ENCODE measurements around the gene TRABD2B.

Gene TRABD2B

DNA sequence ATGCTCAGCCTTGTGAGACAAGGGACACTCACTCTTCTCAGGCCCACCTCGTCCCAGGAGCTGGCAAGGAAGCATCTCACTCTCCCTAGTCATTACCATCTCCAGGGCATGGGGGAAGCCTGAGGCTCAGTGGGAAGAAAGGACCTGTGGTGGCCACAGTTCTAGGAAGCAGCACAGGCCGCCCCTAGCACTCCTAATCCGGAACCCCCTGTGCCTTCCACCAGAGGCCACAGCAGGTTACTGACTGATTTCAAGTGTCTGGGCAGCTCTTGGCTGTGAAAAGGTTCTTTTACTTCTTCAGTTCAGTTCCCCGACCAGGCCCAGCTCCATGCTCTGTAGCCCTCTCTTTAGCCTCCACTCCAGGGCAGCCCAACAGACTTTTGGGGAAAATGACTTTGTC, 84.4 kb downstream of the TRABD2B start:
- TF ChIP-seq, protein P1, sequence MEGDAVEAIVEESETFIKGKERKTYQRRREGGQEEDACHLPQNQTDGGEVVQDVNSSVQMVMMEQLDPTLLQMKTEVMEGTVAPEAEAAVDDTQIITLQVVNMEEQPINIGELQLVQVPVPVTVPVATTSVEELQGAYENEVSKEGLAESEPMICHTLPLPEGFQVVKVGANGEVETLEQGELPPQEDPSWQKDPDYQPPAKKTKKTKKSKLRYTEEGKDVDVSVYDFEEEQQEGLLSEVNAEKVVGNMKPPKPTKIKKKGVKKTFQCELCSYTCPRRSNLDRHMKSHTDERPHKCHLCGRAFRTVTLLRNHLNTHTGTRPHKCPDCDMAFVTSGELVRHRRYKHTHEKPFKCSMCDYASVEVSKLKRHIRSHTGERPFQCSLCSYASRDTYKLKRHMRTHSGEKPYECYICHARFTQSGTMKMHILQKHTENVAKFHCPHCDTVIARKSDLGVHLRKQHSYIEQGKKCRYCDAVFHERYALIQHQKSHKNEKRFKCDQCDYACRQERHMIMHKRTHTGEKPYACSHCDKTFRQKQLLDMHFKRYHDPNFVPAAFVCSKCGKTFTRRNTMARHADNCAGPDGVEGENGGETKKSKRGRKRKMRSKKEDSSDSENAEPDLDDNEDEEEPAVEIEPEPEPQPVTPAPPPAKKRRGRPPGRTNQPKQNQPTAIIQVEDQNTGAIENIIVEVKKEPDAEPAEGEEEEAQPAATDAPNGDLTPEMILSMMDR (conservative IDR thresholded peaks at IDR 0.05; ENCODE audit: low read depth, low read length), result no peak
- no peak overlapping the region for H3K4me3 ChIP-seq (ENCODE audit: low read length)
- DNase-seq (ENCODE audit: low read depth), result no peak

DNA sequence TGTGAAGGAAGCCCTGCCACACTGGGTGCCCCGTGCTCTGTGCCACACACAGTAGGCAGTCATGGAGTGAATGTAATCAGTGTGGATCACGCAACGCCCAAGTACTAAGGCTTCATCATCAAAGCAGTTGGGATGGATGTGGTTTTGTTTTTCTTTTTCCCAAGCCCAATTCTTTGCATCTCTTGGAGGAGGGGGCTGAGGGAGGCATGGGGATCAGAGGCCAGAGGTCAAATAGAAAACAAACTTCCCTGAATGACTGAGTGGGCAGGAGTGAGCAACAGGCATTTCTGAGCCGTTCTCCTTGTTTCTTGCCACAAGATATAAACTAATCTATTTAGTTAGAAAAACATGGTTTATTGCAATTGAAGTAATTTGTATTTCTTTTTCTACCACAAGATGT, 85.3 kb downstream of the TRABD2B start:
- TF ChIP-seq, protein P1 (conservative IDR thresholded peaks at IDR 0.05; ENCODE audit: low read depth, low read length), result no peak

DNA sequence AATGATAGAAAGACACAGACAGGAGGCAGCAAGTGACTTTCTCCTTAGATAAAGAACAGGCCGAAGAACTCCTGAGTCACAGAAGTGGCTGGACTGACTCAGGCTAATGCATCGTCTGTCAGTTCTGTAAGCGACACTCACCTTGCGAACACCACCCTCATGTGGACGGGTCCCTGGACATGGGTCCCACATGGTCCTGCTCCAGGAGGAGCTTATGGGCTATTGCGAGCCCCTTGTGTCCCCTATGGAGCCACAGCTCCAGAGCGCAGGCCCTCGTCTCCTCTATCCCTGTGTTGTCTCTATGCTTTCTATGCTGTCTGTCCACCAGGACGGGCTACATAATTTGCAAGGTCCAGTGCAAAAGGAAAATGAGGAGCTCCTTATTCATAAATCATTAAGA, 85.8 kb downstream of the TRABD2B start:
- TF ChIP-seq, protein P1 (conservative IDR thresholded peaks at IDR 0.05; ENCODE audit: low read depth, low read length), result no peak
- no peak overlapping the region for H3K4me3 ChIP-seq (ENCODE audit: low read length)
- no peak for DNase-seq (ENCODE audit: low read depth)

More for the DNA sequence above, 85.3 kb downstream of the TRABD2B start:
- no peak overlapping the region for H3K4me3 ChIP-seq (ENCODE audit: low read length)
- DNase-seq (ENCODE audit: low read depth), result no peak

DNA sequence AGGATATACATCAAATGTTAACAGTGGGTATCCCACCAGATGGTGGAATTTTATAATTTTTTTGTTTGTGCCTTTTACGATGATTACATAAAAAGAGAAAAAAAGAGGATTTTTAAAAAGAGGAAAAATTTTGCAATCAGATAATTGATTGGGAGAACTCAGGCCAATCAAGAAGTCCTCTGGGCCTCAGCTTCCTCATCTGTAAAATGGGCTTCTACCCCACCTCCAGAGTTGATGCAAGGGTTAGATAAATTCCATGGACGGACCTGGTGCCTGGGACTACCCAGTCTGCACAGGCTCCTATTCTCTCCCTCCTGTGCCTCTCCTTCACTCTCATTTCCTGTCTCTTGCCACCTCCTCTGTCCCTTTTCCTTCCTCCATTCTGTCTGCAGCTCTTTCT, 88.9 kb downstream of the TRABD2B start:
- TF ChIP-seq, protein P1 (conservative IDR thresholded peaks at IDR 0.05; ENCODE audit: low read depth, low read length), result no peak
- no peak for DNase-seq (ENCODE audit: low read depth)
- H3K4me3 ChIP-seq (ENCODE audit: low read length), result no peak overlapping the region

DNA sequence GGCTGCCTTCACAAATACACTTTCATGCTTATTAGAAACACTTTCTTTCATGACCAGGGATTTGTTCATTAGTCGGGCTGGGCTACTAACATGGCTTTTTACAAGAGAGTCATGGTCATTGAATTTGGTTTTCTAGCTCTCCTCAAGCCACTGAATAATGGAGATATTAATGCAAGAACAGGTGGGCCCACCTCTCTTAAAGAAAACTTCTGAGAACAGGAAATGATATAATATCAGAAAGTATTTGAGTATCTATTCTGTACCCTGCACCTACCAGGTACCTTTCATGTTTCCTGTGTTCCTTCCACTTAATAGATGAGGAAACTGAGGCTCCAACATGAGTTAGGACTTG, 90.0 kb downstream of the TRABD2B start:
- TF ChIP-seq, protein P1 (conservative IDR thresholded peaks at IDR 0.05; ENCODE audit: low read depth, low read length), result no peak
- DNase-seq (ENCODE audit: low read depth), result no peak
- no peak overlapping the region for H3K4me3 ChIP-seq (ENCODE audit: low read length)

DNA sequence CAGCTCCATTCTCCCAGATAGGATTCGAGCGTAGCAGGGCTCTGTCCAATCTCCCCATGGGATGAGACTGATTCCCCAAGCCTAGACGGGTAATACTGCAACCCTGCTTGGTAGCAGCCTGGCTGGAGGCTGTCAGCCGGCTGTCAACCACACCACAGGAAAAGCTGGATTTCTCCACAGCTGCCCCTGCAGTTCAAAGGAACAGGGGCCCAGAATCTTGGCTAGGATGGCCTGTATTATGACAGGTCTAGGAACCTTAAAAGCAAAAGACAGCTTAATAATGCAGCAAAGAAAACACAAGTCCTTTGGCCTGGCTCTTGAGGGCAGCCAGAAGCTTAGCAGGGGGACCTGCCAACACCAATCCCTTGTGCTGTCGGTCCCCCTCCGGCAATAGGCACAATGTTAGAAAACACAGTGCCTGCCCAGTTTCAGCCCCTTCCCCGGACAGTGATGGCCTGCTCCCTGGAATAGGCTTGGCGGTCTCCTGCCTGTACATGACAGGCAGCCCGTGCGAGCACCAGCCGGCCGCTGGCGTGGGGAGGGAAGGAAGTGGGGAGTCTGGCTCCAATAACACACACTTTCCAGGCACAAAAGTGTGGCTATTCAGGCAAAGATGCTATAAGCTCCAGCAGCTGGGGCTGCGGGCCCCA, 90.5 kb downstream of the TRABD2B start:
- TF ChIP-seq, protein P1 (conservative IDR thresholded peaks at IDR 0.05; ENCODE audit: low read depth, low read length), result no peak
- no peak overlapping the region for H3K4me3 ChIP-seq (ENCODE audit: low read length)
- DNase-seq (ENCODE audit: low read depth), result no peak

DNA sequence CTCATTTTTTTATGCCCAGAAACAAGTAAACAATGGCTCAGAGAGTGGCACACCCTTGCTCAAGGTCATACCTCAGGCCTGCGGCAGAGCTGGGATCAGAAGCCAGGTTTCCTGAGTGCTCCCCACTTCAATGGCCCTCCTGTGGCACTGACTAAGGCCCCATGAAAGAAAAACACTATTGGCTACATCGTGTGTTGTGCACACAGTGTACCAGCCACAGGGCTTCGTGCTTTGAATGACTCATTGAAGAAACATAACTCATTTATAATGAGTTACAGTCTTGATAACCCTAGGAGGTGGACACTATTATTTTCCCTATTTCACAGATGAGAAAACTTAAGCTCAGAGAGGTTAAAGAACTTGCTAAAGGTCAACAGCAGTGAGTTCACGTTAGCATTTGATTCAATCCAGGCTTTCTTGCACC, 91.2 kb downstream of the TRABD2B start:
- DNase-seq (ENCODE audit: low read depth), result no peak
- TF ChIP-seq, protein P1 (conservative IDR thresholded peaks at IDR 0.05; ENCODE audit: low read depth, low read length), result no peak
- H3K4me3 ChIP-seq (ENCODE audit: low read length), result no peak overlapping the region

All from retinal pigment epithelial cell (primary cell).